Measurements from ENCODE around the gene ADARB1. TPM values are rescaled to one million over a fixed set of nuclear protein-coding genes. Genes with fewer than 3 reads are reported as not detected.

ADARB1 gene
- total and polyA plus RNA-seq, 8 donors, result 23.8 to 53.4 (median 30.2) TPM

- peaks cover 0 to 42% of the 10 kb centered on the region in 2 donors for H3K27me3 ChIP-seq
- ATAC-seq (no peak), DNase-seq (no peak)
- no peaks in the 10 kb centered on the region for H3K9me3 ChIP-seq
- H3K27ac ChIP-seq, result no peak overlapping the region
- no peaks in the 10 kb centered on the region for H3K36me3 ChIP-seq
- intact Hi-C loops (cut with DNase I), result no loop called here
- peaks cover 0 to 4% of the 10 kb centered on the region in 2 donors for H3K4me1 ChIP-seq
- TF ChIP-seq CTCF (IDR thresholded peaks at IDR 0.05), result no peak
- no peak overlapping the region for H3K4me3 ChIP-seq
Measured at GRCh38 chr21:45053561-45054226, 20.7 kb upstream of the ADARB1 start.

- Histone ChIP-seq H3K4me3 (no peak overlapping the region), H3K4me1 (peaks cover 0 to 4% of the 10 kb centered on the region in 2 donors), H3K27ac (no peak overlapping the region), H3K9me3 (no peaks in the 10 kb centered on the region), H3K36me3 (no peaks in the 10 kb centered on the region), H3K27me3 (peaks cover 0 to 42% of the 10 kb centered on the region in 2 donors)
- no peak for ATAC-seq
- DNase-seq, result no peak
- no peak for TF ChIP-seq CTCF (IDR thresholded peaks at IDR 0.05)
- intact Hi-C loops (cut with DNase I), result no loop called here
Measured at GRCh38 chr21:45054227-45054926, 20.0 kb upstream of the ADARB1 start.

- no peak overlapping the region for H3K4me3 ChIP-seq
- intact Hi-C loops (cut with DNase I), result no loop called here
- no peak for DNase-seq
- no peak overlapping the region for H3K27ac ChIP-seq
- H3K9me3 ChIP-seq, result no peaks in the 10 kb centered on the region
- no peak for TF ChIP-seq CTCF (IDR thresholded peaks at IDR 0.05)
- peaks cover 0 to 42% of the 10 kb centered on the region in 2 donors for H3K27me3 ChIP-seq
- H3K36me3 ChIP-seq, result no peaks in the 10 kb centered on the region
- ATAC-seq, result no peak
- peaks cover 0 to 4% of the 10 kb centered on the region in 2 donors for H3K4me1 ChIP-seq
Measured at GRCh38 chr21:45054927-45055612, 19.3 kb upstream of the ADARB1 start.

GRCh38 chr21:45055861-45056260 lies 18.5 kb upstream of the ADARB1 start:
- Histone ChIP-seq H3K27ac (peak overlapping the region in 1 of 2 donors; percentile 59), H3K9me3 (no peaks in the 10 kb centered on the region), H3K4me1 (peaks cover 0 to 9% of the 10 kb centered on the region in 2 donors), H3K4me3 (no peak overlapping the region), H3K36me3 (no peaks in the 10 kb centered on the region), H3K27me3 (peaks cover 0 to 42% of the 10 kb centered on the region in 2 donors)
- DNase-seq (no peak), ATAC-seq (no peak)
- intact Hi-C loops (cut with DNase I), result no loop called here
- TF ChIP-seq CTCF (IDR thresholded peaks at IDR 0.05), result no peak

All from left lung (tissue), 10 donors.